Natural killer cell (primary cell): Measurements from ENCODE around the gene SPP1. TPM values are rescaled to one million over a fixed set of nuclear protein-coding genes. Genes with fewer than 3 reads are reported as not detected.

Experiments
- ATAC-seq, 3 donors: fragments of 150-1000 bp in 2 of 3; fragments of 200-7000 bp in 1 of 3; cut with Tn5 transposase; 1 replicate in 1 of 3; 2 replicates in 2 of 3; pipeline ENCODE4 v1.10.0; 2021; ENCODE audit warnings: mild to moderate bottlenecking in 2 of 3, moderate library complexity in 2 of 3
- DNase-seq, 2 donors: peaks; one replicate each; pipeline versions ENCODE4 v3.0.0 to v3.0.0-alpha.2; 2013 to 2021; ENCODE audit warnings: mixed read lengths in 1 of 2
- H3K27ac ChIP-seq: one replicate; pipeline ENCODE4 v1.5.1; 2013; ENCODE audit warnings: mild to moderate bottlenecking, low read length
- H3K27me3 ChIP-seq: one replicate; pipeline ENCODE4 v1.6.1; 2013; ENCODE audit warnings: low read length; ENCODE audit not compliant: control insufficient read depth, insufficient read depth
- H3K36me3 ChIP-seq: one replicate; pipeline ENCODE4 v1.6.1; 2013; ENCODE audit warnings: low read length; ENCODE audit not compliant: control insufficient read depth, insufficient read depth
- H3K4me1 ChIP-seq: one replicate; pipeline ENCODE4 v1.6.1; 2013; ENCODE audit warnings: low read length; ENCODE audit not compliant: control insufficient read depth, insufficient read depth
- H3K4me3 ChIP-seq: one replicate; pipeline ENCODE4 v1.5.1; 2013; ENCODE audit warnings: low read length
- H3K9me3 ChIP-seq: one replicate; pipeline ENCODE4 v1.6.1; 2013; ENCODE audit warnings: low read length; ENCODE audit not compliant: control insufficient read depth, insufficient read depth
- H3K27ac Mint-ChIP-seq, 2 donors: one replicate each; pipeline ENCODE4 v1.8.0; 2022; ENCODE audit warnings: mild to moderate bottlenecking in 2 of 2, mixed read lengths in 2 of 2, moderate library complexity in 1 of 2
- H3K27me3 Mint-ChIP-seq, 2 donors: one replicate each; pipeline ENCODE4 v1.8.0; 2022; ENCODE audit warnings: low read depth in 2 of 2, mixed read lengths in 2 of 2
- H3K36me3 Mint-ChIP-seq: one replicate; pipeline ENCODE4 v1.8.0; 2022; ENCODE audit warnings: mixed read lengths
- H3K4me1 Mint-ChIP-seq, 2 donors: one replicate each; pipeline ENCODE4 v1.8.0; 2022; ENCODE audit warnings: mixed read lengths in 2 of 2
- H3K4me3 Mint-ChIP-seq: one replicate; pipeline ENCODE4 v1.8.0; 2022; ENCODE audit warnings: mild to moderate bottlenecking, moderate library complexity, mixed read lengths
- H3K9me3 Mint-ChIP-seq, 2 donors: one replicate each; pipeline ENCODE4 v1.8.0; 2022; ENCODE audit warnings: mixed read lengths in 2 of 2
- CTCF ChIP-seq: fragments of 200-600 bp; IDR thresholded peaks from one replicate; pipeline ENCODE4 v1.8.0; 2022; ENCODE audit warnings: antibody characterized with exemption
- WGBS: methylation state at CpG from one replicate; pipeline ENCODE4 v1.1.7; 2013; ENCODE audit warnings: missing lambda C conversion rate; ENCODE audit not compliant: insufficient coverage; 5-methylcytosine and 5-hydroxymethylcytosine counted together
- intact Hi-C: fragments of 100-400 bp; cut with micrococcal nuclease; formaldehyde crosslinking; loops from one replicate; pipeline ENCODE4 v1.14.2; 2022
- total RNA-seq, 4 donors: library from RNA; stranded (reverse); fragments of 120-200 nt in 1 of 4; gene quantifications; one replicate each; pipeline versions ENCODE4 v1.2.3 to v1.2.4, GENCODE V29; 2013 to 2022

SPP1 gene
- total RNA-seq, 3 donors from 2014 or later (not counting 1 experiment from before 2014, with no cell fraction given): not detected

DNA sequence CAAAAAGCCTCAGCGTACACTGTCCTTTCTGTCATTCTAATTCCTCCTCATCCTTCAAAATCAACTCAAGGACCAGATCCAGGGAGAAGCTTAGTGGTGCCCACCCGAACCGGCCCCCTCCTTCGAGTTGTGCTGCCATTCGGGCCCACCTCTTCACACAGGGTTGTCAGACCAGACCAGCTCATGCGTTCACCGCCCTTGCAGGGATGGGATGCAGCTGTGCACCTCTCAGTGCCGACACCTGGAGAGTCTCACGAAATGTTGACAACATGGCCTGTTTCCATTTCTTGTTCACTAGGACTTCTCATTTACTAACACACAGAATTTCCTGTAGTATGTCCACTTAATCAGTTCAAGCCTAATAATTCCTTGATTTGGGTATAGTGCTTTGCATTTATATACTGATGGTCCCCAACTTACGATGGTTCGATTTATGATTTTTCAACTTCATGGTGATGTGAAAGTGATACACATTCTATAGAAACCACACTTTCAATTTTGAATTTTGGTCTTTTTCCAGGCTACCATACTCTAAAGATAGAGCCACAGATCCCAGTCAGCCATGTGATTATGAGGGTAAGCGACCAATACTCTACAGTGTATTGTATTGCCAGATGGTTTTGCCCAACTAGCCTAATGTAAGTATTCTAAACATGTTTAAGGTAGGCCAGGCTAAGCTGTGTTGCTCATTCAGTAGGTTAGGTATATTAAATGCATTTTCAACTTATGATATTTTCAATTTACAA, 55.2 kb downstream of the SPP1 start:
- H3K36me3 ChIP-seq: peaks cover 2% of the 10 kb centered on the region
- no peak for TF ChIP-seq CTCF
- no peaks in the 10 kb centered on the region for H3K27me3 ChIP-seq
- H3K27ac ChIP-seq: no peak overlapping the region
- peaks cover 8% of the 10 kb centered on the region for H3K9me3 ChIP-seq
- ATAC-seq (no peak), DNase-seq (no peak)
- intact Hi-C loops: no loop called here
- peaks cover 0 to 12% of the 10 kb centered on the region in 2 donors for H3K4me1 Mint-ChIP-seq
- WGBS: 92% methylated on average over 10 of the region's 12 CpGs
- peaks cover 8% of the 10 kb centered on the region for H3K36me3 Mint-ChIP-seq
- H3K4me3 Mint-ChIP-seq: no peak overlapping the region
- no peak overlapping the region for H3K4me3 ChIP-seq
- H3K27me3 Mint-ChIP-seq: no peaks in the 10 kb centered on the region
- H3K9me3 Mint-ChIP-seq: peaks cover 4 to 6% of the 10 kb centered on the region in 2 donors
- H3K4me1 ChIP-seq: no peaks in the 10 kb centered on the region
- no peak overlapping the region for H3K27ac Mint-ChIP-seq

Other genes with a start within 250 kb of the SPP1 start
- gene IBSP, start 176.2 kb upstream of the SPP1 start, total RNA-seq: not detected
- gene MEPE, start 142.7 kb upstream of the SPP1 start, total RNA-seq: not detected
- gene PKD2, start 31.9 kb downstream of the SPP1 start, total RNA-seq: 1 to 10 TPM; 6.7 to 9.7 (median 7.8) TPM
- gene ABCG2, start 182.9 kb downstream of the SPP1 start, total RNA-seq: under 1 TPM; 0.19 to 0.73 (median 0.61) TPM